Thyroid gland (tissue), 4 donors: ENCODE measurements around the gene VPS45.

ENCODE experiments used
- CTCF ChIP-seq, 6 experiments: fragments of 200-600 bp in 3 of 6; fragments of 450-650 bp in 3 of 6; sonication (generic) in 3 of 6; IDR thresholded peaks; one replicate each; pipeline ENCODE4 v1.5.1; 2016 to 2019; ENCODE audit warnings: antibody characterized with exemption in 6 of 6, mild to moderate bottlenecking in 2 of 6, inconsistent platforms in 1 of 6, moderate library complexity in 1 of 6
- POLR2A ChIP-seq, 2 donors: fragments of 450-650 bp; IDR thresholded peaks; one replicate each; pipeline ENCODE4 v1.6.1; 2017; ENCODE audit warnings: antibody characterized with exemption in 2 of 2, mild to moderate bottlenecking in 2 of 2, moderate library complexity in 1 of 2

- TF ChIP-seq CTCF (IDR thresholded peaks at IDR 0.05): no peak
- no peak for TF ChIP-seq POLR2A (IDR thresholded peaks at IDR 0.05)
These were observed 16.3 kb downstream of the VPS45 start for GRCh38 chr1:150083907-150084306.
